Glomerular visceral epithelial cell (primary cell): ENCODE data around the gene BCL2.

Source experiments
- DNase-seq: peaks from one replicate; pipeline ENCODE4 v3.0.0-alpha.2; 2016; ENCODE audit errors: extremely low spot score

BCL2 gene

DNA sequence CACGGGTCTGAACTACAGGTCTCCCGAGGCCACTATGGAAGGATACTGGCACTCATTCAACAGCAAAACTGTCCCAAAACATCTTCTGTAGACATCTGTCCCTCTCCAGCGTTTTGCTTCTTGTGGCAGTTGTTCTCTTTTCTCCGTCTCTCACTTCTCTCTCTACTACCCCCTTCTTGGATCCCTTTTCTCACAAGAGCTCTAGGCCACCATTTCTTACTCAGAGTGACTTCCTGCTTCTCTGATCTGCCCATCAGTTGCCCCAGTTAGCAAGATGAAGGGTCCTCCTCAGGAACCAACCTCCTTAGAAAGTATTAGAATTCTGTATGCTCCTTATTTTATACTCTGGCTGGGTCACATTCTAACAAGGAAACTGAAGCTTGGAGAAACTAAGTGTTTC, 32.6 kb downstream of the BCL2 start:
- DNase-seq = no peak

DNA sequence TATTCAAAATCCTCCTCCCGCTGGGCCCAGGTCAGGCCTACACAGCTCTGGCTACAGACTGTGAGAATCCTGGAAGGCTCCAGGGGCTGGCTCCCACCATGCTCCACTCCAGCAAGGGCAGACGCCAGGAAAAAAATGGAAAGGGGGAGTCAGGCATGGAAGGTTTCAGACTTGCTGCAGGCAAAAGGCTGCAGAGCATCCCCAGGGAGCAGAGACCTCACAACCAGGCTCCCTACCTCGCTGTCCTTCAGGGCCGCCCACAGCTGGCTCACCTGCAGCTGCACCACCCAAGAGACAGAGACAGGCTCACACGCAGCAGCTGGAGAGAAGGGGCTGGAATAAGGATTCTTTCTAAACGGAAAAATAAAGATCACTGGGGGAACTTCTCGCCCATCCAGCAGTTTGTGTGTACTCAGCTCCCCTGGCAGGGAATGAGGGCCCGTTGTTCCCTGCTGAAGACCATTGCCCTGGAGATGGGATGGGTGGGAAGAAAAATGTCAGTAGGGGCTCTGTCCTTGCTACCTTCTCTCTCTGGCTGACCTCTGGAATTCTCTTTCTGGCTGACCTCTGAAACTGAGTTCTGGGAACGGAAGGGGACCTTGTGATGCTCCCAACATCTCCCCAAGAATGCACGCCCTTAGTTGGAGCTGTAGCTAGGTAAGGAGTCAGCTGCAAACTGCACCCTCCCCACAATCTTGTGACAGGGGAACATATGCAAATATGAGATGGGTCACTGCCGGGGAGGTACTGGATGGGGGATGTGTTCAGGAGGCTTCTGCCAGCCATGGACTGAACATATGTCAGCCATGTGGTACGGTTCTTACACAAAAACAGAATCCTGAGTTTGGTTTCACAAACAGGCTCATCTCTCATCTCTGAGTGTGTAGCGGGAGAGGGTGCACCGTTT, 34.5 kb downstream of the BCL2 start:
- no peak for DNase-seq

DNA sequence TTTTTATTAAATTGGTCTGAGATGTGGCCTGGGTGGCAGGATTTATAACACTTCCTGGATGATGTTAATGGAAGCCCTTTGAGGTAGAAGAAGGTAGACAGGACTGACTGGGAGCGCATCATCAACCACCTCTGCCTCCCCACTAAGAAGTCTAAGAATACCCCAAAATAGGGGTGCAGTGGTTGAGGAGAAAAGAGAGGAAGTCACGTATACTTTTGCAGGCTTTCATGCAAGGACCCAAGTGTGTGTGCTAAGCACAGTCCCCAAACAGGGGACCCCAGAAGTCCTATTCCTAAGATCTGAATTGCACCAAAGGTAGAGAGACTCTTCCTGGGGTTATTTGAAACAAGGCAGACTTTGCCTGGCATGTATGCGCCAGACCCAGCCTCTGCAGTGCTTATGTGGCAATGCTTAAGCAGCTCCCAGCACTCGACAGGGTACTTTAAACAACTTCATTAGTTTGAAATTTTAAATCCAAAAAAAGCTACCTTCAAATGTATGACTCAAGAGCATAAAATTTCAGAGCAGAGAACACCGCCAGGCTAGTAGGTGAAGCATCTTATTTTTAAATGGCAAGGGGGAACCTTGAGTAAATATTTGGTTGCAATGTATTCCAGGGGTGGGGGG, 35.3 kb downstream of the BCL2 start:
- no peak for DNase-seq

DNA sequence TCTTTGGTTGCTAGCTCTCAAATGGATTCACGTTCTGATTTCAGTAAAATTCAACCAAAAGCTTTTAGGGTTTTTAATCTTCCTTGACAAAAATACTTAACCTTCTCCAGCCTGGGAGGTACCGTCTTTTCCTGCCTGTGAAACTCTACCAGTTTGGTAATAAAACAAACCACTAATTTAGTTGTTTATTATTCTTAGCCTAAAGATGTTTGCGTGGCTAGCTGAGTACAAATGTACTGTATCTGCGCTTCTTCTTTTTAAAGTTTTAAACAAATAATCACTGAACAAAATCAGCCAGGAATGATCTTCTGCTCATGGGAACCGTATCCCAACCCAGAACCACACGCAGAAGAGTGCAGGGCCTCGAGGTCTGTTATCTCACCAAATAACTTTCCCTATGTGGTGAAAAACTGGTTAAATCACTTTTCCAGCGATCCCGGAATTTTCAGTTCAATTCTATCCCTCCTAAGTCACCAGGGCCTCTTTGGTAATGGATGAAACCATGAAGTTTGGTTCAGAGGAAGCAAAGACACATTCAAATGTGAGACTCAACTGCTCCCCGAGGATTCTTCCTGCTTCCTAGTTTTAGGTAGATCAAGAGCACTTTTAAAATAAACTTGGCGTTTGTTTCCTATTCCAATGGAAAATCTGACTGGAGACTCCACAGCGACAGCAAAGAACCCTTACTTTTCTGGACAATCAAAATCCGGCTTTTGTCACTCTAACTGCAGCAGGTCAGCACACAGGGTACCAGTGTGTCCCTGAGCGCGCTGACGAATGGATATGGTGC, 36.1 kb downstream of the BCL2 start:
- no peak for DNase-seq

DNA sequence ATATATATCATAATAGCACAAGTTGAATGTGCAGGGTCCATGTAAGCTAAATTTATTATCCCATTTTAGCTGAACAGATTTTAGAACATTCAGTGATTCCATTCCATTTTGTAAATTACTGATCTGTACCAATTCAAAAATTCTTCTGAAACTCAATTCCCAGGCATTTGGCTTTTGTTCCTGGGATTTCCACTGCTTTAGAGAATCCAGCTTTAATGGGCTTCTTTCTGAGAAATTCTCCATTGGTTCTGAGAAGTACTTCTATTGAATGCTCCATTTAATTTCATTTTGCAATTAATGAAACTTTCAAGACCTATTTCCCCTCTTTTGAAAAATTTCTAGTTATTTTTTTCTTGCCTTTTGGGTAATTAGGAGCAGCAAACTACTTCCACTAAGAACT, 36.8 kb downstream of the BCL2 start:
- DNase-seq = no peak

DNA sequence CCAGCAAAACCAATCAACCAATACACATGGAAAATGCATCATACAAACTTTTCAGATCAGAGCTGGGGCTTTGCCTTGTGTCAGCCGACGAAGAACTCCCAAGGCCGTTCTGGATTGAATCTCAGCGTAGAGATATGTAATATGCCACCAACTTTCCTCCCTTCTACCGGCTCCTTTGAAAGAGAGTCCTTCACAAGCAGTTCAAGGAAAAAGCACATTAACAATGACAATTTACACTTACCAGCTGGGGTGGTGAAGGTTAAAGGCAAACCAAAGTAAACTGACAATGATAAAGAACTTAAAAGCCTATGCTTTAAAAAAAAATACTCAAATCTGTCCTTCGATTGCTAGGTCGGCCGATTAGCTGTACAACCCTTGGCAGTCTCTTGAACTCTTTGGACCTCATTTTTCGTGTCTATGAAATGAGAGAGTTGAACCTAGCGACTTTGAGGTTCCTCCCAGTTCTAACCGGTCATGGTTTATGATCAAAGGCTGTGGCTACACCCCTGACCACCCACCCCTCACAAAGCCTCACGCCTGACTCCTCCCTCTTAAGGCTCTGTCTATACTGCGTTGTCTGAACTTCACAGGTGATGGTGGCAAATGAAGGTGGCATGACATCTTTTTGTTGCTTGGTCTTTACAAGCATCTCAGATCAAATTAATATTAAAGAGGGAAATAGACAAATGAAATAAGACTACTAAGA, 46.2 kb downstream of the BCL2 start:
- no peak for DNase-seq

DNA sequence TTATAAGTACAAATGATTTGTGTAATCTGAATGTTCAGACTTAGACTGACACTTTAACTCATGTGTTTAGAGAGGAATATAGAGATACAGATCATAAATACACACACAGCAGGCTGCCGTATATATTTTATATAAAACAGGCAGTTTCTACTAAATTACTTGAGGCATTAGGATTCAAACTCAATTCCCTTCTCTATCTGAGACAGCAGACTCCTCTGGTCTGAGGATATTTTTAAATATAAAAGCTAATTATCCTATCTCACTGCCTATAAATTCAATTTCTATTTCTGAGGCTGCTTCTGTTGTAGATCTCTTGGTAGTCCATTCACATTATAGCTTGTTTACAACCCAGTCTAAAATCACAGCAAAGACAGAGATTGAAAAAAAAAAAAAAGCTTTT, 46.9 kb downstream of the BCL2 start:
- no peak for DNase-seq

DNA sequence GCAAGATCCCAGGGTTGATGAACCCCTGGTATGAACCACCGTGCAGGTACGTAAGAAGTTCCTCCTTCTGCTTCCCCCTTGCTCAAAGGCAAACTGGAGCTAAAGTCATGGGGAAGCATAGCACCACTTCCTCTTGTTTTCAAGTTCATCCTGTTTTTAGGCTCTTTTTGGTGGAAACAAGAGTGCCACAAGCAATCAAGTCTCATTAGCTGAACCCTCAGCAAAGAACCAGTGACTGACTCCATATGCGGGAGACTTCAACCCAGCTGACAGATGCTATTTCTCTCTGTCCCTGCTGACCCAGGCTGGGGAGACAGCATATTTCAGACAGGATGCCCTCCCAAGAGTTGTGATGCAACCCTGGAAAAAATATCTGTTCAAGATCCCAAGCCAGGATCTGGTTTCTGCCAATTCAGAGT, 47.7 kb downstream of the BCL2 start:
- no peak for DNase-seq

DNA sequence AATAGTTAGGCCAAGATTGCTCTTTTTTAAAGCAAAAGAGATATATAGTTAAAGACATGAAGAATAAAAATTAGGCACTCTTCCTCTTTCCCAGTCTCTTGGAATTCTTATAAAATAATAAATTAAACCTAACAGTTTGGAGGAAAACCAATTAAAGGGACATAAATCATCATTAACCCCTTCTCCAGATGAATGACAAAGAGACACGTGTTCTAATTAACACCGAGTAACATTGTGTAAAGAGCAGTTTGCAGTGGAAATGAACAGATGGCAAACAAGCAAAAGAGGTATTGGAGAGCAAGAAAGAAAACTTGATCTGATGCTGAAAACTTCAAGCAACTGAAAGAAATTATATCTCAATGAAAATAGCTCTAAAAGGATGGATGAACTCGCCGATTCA, 48.4 kb downstream of the BCL2 start:
- DNase-seq = no peak

DNA sequence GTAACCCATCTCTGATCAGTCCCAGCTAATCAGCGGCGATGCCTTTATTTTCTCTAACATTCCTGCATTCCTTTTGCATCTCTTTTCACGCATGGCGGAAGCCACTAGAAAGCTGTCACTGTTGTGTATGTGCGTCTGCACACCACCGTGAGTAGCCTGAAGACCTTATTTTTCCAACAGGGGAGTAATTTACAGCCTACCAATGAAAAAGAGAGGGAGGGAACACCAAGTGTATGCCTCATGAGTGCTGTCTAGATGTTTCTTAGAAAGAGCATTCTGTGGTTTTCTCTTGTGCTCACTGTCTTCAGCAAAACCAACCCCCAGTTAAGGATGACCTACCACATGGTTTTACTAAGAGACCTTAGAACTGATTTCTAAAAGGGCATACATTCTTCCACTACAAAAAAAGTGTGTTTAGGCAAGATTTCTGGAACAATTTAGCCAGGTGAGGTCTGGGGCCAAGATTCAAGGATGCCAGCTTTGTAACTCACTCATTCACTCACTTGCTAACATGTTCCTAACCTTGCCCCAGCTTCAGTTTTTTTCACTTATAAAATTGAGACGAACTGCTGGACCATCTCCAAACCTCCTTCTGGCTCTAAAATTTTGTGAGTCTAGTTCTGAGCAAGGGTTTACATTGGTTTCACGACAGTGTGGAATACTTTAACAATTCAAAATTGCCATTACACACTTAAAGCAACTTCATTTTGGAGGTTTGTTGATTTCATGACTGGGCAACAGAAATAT, 51.4 kb downstream of the BCL2 start:
- DNase-seq = peak; percentile 69

DNA sequence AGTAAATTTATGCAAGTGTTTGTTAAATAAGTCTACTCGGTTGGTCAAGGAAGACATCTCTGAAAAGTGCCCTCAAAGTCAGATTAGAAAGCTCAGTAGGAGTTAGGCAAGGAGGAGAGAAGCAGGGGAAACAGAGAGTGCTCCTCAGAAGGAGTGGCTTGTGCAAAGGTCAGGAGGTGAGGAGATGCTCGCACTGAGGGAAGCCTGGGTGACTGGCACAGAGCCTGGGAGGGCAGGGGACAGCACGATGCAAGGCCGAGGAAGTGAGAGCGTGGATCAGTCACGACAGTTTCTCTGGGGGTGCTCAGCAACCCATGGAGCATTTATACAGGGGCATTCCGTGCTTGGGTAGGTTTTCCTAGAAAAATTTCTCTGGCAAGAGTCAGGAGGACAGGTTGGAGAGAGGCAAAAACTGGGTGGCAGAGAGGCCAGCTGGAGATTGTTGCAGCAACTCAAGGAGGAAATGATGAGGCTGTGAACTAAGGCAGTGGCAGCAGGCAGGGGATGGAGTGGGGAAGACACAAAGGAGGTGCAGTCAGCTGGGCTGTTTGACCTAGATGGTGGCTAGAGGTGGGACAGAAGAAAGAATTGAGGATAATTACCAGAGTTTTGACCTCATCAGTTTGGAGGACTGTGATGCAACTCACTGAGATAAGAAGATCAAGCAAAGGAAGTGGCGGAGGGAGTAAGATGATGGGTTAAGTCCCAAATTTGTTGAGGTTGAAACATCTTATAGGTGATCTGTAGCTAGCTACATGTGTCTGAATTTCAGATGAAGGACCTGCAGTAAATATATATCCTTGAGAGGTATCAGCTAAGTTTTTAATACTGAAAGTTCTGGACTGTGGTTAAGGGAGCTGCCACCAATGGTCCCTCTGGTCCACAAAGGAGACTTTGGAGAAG, 52.4 kb downstream of the BCL2 start:
- peak; percentile 7 for DNase-seq

DNA sequence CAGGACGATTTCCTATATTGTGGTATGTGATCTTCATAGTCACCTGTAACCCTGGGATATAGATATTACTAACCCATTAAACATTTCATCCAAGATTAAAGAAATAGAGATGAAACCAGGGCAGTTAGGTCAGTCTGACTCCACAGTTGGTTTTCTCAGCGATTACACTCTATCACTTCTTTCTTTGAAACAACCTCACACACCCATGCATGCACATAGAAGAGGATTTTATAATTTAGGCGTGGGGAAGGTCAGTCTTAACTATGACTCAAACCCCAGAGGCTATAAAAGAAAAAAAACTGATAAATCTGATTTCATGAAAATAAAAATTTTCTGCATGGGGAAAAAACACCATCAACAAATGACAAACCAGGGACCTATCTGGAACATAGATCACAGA, 54.2 kb downstream of the BCL2 start:
- DNase-seq = no peak

DNA sequence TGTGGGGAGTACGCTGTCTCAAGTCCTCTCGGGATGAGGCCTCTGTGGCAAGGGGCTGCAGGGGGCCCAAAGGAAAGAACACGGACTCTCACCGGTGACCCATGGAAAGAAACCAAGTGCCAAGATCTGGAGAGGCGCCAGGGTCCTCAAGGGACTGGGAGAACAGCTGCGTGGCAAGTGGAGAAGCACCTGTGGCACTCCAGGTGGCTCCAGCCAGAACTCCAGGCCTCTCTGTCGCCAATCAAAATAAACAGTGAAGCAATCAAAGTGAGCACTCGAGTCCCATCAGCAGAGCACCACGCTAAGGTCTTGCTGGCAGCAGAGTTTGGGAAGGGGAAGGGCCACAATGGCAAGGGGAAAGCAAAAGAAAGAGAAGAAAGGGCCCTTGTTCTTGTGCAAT, 54.7 kb downstream of the BCL2 start:
- no peak for DNase-seq

DNA sequence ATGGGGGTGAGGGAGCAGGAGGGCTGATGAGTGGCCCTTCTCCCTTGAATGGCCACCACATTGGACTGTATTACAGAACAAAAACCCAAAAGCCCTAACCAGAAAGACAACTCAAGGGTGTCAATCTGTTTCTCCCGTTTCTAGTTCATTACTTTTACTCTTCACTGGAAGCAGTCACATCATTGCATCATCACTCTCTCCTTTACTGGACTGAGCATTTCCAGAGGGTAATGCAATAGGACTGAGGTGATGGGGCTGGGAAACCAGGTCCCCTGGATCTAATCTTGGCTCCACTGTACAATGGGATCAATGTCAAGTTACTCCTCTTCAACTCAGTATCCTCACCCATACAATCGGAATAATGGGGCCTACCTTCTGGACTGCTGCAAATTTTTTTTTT, 56.1 kb downstream of the BCL2 start:
- no peak for DNase-seq

DNA sequence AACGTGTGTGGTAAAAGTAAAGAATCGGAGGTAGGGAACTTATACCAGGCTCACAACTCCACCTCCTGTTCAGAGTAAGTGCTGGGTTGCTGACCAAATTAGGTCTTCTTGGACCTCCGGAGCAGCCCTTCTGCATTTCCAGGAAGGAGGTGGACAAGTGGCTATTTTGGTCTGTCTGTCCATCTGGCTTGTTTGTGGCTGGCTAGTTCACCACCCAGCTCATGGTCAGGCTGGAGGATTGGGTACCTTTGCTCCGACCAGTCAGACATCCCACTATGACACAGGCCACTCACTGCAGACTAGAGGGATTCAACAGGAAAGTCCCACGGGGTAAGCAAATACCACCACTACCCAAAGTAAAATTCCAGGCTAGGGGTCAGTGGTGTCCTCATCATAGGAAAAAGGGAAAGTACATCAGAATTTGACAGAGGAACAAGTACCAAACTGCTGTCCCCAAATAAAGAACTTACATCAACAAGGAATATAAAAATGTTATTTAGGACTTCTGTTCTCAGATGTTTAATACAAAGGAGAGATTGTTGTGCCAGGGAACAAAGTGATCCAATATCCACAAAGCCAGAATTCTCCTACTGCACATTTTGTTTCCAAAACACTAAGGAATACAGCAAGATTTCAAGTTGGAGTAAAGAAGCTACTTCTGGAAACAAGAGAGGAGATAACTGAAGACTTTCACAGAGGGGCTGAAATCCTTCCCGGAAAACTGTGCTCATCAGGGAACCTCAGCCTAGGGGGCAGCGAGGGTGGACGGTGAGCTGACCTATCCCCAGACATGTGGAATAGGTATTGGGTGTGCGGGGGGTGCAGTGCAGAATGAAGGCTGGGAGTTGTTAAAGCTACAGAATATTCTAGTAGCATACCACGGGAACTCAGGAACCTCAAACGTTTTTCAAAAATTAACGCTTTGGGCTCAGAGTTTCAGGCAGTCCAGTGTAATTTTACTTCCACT, 56.9 kb downstream of the BCL2 start:
- DNase-seq = no peak

DNA sequence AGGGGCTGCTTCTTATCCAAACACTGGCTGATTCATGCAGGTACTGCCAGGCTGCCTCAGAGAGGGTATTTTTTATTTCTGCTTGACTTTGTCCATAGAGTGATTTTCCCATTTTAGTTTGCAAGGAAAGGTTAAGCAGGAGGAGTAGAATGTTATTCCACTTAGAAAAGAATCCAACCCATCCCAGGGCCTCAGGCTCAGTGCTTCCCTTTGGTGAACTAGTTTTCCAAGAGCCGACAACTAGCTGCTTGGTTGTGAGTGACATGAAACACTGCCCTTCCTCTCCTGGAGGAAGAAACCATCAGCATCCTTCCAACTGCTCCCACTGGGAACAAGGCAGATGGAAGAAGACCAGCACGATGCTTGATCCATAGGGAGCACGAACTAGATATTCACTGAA, 58.5 kb downstream of the BCL2 start:
- no peak for DNase-seq

DNA sequence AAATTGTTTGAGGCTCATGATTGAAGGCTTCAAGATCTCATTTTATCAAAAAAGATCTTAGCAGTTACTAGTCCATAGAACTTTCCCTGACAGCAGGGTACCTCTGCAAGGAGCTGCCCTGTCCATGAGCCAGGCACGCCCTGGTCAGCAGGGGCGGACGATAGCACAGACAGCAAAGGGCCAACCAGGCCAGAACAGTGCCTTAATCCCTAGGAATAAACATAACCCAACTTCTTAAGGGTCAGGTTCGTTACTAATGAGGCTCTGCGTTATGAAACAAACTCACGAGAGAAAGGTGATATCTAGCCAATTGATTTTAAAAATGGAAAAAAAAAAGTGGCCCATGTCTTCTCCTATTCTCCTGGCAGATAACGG, 59.2 kb downstream of the BCL2 start:
- no peak for DNase-seq

DNA sequence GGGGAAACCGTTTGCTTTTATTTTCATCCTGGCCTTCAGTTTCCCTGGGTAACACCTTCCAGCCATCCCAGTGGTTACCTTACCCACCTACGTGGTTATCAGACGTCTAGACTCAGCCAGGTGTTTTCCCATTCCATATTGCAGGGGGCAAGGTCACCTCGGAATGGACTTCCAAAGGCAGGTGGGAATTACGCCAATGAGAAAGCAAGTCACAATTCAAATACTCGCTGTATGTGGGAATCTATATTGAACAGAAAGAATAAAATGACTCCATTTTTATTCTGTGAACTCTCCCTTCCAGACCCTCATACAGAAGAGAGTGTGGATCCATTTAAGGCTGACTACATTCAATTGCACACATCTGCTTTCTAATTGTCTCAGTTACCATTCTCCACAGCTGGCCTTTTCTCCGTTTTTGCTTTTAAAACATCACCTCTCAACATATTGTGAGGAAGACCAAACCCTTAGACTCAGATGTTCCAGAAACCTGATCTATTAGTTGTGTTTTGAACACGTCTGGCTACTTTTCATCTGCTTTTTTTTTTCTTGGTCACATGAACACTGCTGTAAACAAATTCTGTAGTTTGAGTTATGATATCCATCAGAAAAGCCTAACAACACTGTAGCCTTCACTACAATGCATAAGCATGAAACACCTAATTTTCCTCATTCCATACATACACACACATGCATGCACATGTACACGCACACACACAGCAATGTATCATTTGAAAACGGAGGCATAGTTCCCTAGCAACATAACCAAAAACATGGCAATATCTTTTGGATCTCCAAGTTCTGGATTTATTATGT, 59.8 kb downstream of the BCL2 start:
- DNase-seq = no peak
